GM19099 (cell line): ENCODE measurements around the gene PRKAG2.

ENCODE experiments used
- POLR2A ChIP-seq: IDR thresholded peaks from 3 replicates; pipeline ENCODE4 v1.6.1; 2011; ENCODE audit warnings: low read depth; ENCODE audit not compliant: insufficient read length; ENCODE audit errors: extremely low read depth

The PRKAG2 gene

GRCh38 chr7:151588982-151589381 lies 287.9 kb downstream of the PRKAG2 start:
- no peak for TF ChIP-seq POLR2A

- no peak for TF ChIP-seq POLR2A
Observed at GRCh38 chr7:151586531-151587260, 290.2 kb downstream of the PRKAG2 start.

- no peak for TF ChIP-seq POLR2A
Observed at GRCh38 chr7:151585744-151586393, 291.0 kb downstream of the PRKAG2 start.

DNA sequence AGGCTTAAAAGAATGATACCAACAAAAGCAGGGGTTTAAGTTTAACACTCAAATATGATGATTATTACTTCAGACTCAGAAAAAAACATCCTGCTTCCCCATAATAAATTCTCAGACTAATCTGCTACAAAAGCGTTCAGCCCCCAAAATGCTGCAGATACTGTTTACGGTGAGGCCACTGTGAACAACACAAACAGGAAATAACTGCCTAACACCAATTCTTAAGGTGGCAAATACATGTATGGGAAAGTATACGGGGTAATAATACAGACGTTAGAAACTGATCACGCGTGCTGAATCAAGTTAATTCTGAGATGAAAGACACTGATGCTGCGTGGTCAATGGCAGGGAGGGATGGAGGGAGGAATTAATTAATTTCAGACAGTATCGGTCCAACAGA lies 295.2 kb downstream of the PRKAG2 start:
- no peak for TF ChIP-seq POLR2A

DNA sequence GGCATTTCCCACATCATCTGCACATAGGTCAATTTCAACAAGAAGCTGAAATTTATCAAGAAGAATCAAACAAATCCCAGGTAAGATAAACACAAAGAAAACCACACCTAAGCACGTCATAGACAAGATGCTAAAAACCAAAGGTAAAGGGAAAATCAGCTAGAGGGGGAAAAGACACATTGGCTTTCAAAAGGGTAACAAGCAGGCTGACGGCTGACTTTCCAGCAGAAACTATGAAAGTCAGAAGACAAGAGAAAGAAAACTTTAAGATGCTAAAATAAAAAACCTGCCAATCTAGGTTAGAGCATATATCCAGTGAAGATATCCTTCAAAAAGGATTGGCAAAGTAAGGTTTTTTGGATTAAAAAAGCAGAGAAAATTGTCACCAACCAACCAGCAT lies 297.3 kb downstream of the PRKAG2 start:
- no peak for TF ChIP-seq POLR2A

GRCh38 chr7:151575410-151575809 lies 301.5 kb downstream of the PRKAG2 start:
- TF ChIP-seq POLR2A: no peak

DNA sequence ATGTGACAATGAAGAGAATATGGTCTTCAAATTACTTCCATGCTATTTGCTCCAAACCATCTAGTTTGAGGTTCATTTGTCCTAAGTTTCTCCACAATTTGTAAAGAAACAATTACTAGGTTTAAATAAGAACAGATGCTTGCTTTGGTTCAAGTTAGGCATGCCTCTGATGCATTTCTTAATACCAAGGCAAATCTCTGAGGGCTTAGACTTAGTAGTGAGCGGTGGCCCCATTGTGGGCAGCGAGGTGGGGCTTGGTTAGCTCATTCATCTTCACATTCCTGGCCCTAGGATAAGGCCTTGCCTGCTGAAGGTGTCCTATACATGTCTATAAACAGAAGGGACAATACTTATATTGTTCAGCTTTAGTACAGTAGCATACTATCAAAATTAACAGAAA lies 304.8 kb downstream of the PRKAG2 start:
- TF ChIP-seq POLR2A: no peak

DNA sequence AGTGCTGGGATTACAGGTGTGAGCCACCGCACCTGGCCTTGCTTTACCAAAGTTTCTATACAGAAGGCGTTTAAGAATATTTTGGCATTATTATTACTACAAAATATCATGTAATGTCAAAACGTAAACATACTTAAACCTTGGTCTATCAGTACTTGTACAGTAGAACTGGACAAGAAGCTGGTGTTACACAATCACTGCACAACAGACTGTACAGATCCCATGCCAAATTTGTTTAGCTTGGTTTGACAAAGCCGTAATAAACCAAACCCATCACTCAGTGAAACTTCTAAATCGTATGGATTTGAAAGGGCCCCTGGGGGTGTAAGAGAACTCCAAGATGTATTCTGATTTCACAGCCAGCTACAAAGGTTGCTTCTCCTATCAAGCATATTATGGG lies 305.4 kb downstream of the PRKAG2 start:
- no peak for TF ChIP-seq POLR2A

DNA sequence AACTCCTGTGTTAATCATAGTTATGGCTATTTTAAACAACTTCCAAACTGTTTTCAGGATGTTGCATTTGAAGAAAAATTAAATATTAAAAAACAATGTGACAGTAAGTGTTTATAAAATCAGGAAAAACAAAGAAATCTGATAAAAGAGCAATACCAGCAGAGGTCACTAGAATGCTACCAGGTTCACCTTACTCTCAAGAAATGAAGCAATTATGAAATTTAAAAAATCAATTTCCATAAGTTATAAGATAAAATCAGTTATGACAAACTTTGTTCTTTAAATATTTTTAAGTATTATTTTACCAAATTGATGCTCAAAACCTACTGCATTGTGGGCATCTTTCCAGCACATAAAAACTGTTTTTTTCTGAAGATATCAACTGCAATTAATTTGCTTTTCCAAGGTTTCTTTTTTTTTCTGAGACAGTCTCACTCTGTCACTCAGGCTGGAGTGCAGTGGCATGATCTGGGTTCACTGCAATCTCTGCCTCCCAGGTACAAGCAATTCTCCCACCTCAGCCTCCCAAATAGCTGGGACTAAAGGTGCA lies 306.5 kb downstream of the PRKAG2 start:
- TF ChIP-seq POLR2A: no peak

- TF ChIP-seq POLR2A: no peak
Observed at GRCh38 chr7:151568956-151569940, 307.7 kb downstream of the PRKAG2 start.

DNA sequence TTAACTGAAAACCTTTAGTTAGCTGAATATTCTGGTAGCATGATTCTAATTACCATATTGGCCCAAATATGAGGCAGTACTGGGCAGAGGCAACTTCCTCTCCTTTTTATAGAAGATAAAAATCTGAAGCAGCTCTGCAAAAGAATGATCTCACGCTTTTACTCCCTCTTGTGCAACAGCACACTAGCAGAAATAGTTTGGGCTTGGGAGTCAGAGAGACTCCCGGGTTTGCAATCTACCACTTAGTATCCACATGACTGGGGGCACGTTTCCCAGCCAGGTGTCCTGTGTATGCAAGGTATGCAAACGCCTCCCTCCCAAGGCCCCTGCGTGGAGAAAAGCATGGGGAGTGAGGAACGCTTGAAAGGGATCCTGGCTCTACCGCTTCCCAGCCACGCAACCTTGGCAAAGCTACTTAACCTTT lies 310.0 kb downstream of the PRKAG2 start:
- TF ChIP-seq POLR2A: no peak

- no peak for TF ChIP-seq POLR2A
Observed at GRCh38 chr7:151565541-151565940, 311.4 kb downstream of the PRKAG2 start.

GRCh38 chr7:151560243-151560642 lies 316.7 kb downstream of the PRKAG2 start:
- TF ChIP-seq POLR2A: no peak

DNA sequence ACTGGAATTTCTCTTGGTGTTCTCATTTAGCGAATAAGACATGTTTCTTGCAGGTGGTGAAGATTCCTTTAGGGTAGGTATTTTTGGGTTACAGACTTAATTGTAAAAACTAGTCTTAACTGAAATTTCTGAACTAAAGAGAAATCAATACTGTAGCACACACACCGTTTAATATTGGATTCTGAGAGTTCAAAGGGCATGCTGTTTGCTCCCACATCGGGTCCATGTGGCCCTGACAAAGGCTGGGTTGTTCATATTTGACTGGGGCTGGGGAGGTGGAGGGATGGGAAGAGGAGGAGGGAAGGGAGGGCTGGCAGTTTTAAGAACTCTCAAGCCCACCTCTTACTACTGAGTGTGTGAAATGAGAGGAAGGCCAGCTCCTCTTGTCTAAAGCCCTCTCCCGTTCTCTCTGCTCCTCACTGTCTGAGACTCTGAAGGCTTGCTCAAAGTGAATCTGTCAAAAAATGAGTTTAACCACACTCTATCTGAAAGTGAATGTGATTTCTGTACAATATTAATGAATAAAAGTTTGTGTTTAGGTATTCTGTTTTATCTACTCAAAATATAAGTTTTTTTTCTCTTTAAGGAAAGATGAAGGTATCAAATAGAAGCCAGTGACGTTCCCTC lies 317.2 kb downstream of the PRKAG2 start:
- TF ChIP-seq POLR2A: no peak

DNA sequence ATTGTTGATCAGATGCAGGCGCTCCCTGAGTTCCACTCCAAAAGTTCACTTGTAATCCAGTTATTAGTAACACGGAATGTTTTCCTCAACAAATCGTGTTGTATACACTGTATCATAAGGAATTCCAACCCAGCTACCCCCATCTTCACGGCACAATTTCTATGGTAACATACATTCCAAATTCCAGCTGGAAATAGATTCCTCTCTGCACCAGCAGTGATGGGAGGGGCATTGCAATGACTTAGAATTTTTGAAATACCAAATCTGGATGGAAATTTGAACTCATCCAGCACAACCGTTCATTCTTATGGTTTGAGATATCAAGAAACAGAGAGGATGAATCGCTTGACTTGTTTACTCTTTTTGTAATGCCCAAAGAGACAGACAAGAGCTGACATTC lies 318.3 kb downstream of the PRKAG2 start:
- no peak for TF ChIP-seq POLR2A
